Upper lobe of right lung (tissue), 1 donor: ENCODE measurements around the gene EIF4G1. TPM values are rescaled to one million over a fixed set of nuclear protein-coding genes. Genes with fewer than 3 reads are reported as not detected.
A peak's percentile ranks its signal among the peaks of the same experiment; 100 is the strongest.

Source experiments
- ATAC-seq: fragments of 200-7000 bp; cut with Tn5 transposase; one replicate; pipeline ENCODE4 v1.9.1; 2020; ENCODE audit warnings: mild to moderate bottlenecking, moderate library complexity
- DNase-seq: peaks from one replicate; pipeline ENCODE4 v3.0.0-alpha.2; 2020
- H3K27ac ChIP-seq: fragments of 200-600 bp; one replicate; pipeline ENCODE4 v1.8.0; 2022
- H3K27me3 ChIP-seq: fragments of 200-600 bp; one replicate; pipeline ENCODE4 v1.8.0; 2022; ENCODE audit warnings: mild to moderate bottlenecking
- H3K36me3 ChIP-seq: fragments of 200-600 bp; one replicate; pipeline ENCODE4 v1.8.0; 2022
- H3K4me1 ChIP-seq: fragments of 200-600 bp; one replicate; pipeline ENCODE4 v1.8.0; 2022
- H3K4me3 ChIP-seq: fragments of 200-600 bp; one replicate; pipeline ENCODE4 v1.8.0; 2022; ENCODE audit warnings: mild to moderate bottlenecking
- H3K9me3 ChIP-seq: fragments of 200-600 bp; one replicate; pipeline ENCODE4 v1.8.0; 2022
- intact Hi-C: fragments of 100-400 bp; cut with DNase I; formaldehyde crosslinking; loops from one replicate; pipeline ENCODE4 v1.11.0; 2022
- total RNA-seq: library from RNA; stranded (reverse); fragmentation: NEBNext Ultra II Directional; extraction: Animal tissue kit (Norgen Biotek cat#: 25700); gene quantifications from one replicate; pipeline ENCODE4 v1.2.1, GENCODE V29; 2021
- TF ChIP-seq, protein P1 (sequence below): fragments of 200-600 bp; IDR thresholded peaks from one replicate; pipeline ENCODE4 v1.8.0; 2022; ENCODE audit warnings: antibody characterized with exemption
- donor health status: DM: no; HTN: yes; CAD: no; lungs with severe emphysema.

EIF4G1 gene
- total RNA-seq, 1 donor from 2014 or later: 295 TPM

DNA sequence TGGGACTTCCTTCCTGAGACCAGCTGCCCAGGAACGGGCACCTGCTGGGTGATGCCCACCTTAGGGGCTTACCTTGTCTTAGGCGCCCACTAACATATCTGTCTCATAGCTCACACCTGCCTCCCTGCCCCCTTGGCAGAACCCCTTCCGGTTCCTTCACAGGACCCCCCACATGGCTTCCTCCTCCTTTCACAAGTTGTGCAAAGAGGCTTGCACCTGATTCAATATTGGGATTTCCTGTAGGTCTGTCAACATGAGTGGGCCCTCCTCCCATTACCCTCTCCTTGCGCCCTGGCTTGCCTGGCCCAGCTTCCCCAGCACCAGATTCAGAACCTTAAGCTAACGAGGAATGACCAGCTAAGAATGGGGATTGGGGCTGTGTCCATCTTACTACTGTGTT, 63.0 kb downstream of the EIF4G1 start:
- TF ChIP-seq, protein P1, sequence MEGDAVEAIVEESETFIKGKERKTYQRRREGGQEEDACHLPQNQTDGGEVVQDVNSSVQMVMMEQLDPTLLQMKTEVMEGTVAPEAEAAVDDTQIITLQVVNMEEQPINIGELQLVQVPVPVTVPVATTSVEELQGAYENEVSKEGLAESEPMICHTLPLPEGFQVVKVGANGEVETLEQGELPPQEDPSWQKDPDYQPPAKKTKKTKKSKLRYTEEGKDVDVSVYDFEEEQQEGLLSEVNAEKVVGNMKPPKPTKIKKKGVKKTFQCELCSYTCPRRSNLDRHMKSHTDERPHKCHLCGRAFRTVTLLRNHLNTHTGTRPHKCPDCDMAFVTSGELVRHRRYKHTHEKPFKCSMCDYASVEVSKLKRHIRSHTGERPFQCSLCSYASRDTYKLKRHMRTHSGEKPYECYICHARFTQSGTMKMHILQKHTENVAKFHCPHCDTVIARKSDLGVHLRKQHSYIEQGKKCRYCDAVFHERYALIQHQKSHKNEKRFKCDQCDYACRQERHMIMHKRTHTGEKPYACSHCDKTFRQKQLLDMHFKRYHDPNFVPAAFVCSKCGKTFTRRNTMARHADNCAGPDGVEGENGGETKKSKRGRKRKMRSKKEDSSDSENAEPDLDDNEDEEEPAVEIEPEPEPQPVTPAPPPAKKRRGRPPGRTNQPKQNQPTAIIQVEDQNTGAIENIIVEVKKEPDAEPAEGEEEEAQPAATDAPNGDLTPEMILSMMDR: no peak
- no peak overlapping the region for H3K4me3 ChIP-seq
- DNase-seq (no peak), ATAC-seq (no peak)
- no peak overlapping the region for H3K27ac ChIP-seq
- intact Hi-C loops: loop anchor here (10.0 kb wide), 1 partner anchor 137 kb away; no protein-coding TSS in a partner anchor
- H3K4me1 ChIP-seq: peaks cover 12% of the 10 kb centered on the region
- peaks cover 25% of the 10 kb centered on the region for H3K27me3 ChIP-seq
- H3K36me3 ChIP-seq: no peaks in the 10 kb centered on the region
- no peaks in the 10 kb centered on the region for H3K9me3 ChIP-seq

DNA sequence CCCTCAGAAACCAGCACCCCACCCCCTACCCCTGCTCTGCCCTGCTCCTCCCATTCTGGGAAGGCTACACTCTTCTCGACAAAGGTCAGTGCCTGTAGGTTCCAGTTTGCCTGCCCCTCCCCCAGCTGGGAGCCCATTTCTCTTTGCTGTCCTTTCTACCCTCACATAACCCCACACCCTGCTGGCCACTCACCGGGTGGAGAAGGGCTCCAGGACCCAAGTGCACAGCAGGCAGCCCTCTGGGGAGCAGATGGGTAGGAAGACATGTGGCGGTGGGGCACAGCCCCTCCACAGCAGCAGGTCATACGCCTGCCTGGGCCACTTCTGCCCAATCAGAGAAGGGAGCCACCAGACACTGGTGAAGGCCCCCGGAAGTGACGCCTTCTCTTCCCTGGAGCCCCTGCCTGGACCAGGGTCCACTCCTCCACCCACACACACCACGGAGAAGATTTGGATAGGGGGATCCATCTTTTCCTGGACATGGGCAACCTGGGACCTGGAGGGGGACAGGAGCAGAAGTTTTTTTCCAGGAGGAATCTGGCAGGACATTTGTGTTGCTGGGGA, 63.6 kb downstream of the EIF4G1 start, which contains the start of gene THPO:
Gene THPO (minus strand): TSS at position 326 of the 564 bp plus-strand sequence. CDS start 1,948 bp downstream, outside the sequence.
- ATAC-seq: peak; percentile 2
- H3K4me1 ChIP-seq: peaks cover 12% of the 10 kb centered on the region
- no peak within 1 kb of the TSS for H3K4me3 ChIP-seq
- H3K36me3 ChIP-seq: no peaks in the 10 kb centered on the region
- no peak for DNase-seq
- H3K27ac ChIP-seq: no peak within 1 kb of the TSS
- H3K9me3 ChIP-seq: no peaks in the 10 kb centered on the region
- peaks cover 25% of the 10 kb centered on the region for H3K27me3 ChIP-seq
- TF ChIP-seq, protein P1: no peak
- intact Hi-C loops: loop anchor here (10.0 kb wide), 1 partner anchor 137 kb away; no protein-coding TSS in a partner anchor

- Histone ChIP-seq H3K4me3 (no peak overlapping the region), H3K4me1 (peaks cover 12% of the 10 kb centered on the region), H3K27me3 (peaks cover 25% of the 10 kb centered on the region), H3K9me3 (no peaks in the 10 kb centered on the region), H3K36me3 (no peaks in the 10 kb centered on the region), H3K27ac (no peak overlapping the region)
- DNase-seq (no peak), ATAC-seq (no peak)
- intact Hi-C loops: loop anchor here (10.0 kb wide), 1 partner anchor 136 kb away; no protein-coding TSS in a partner anchor
- TF ChIP-seq, protein P1: no peak
These were observed 64.4 kb downstream of the EIF4G1 start for GRCh38 chr3:184378651-184379357.

DNA sequence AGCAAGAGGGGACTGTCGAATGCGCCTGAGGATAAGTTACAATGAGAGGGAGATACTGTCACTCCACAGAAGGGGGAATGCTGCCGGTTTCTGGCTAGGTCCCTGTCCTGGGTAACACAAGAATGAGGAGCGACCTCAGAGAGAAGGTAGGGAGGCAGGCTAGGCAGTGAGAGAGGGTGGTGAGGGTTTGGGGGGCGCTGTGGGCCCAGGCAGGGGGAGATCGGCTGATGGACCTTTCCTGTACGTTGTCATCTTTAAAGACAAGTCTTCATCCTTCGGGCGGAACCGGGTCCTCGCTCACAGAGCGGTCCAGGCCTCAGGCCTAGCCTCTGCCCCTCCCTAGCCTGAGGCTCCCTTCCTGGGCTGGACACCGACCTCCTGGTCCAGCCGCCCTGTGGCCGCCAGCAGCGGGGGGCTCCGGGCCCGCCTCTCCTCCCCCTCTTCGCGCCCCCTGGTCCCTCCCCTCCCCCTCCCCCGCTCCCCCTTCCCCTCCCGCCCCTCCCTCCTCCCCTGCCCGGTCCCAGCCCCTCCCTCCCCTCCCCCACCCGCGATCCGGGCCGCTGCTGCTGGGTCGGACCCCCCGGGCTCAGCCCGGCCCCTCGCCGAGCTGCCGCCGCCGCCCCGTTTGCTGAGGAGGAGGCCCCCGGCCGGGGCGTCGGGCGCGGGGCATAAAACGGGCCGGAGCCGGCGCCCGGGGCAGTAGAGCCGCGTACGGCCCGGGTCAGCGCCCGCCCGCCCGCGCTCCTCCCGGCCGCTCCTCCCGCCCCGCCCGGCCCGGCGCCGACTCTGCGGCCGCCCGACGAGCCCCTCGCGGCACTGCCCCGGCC, 65.2 kb downstream of the EIF4G1 start, which contains the start of gene CHRD:
Gene CHRD (plus strand): TSS at position 697 of the 827 bp plus-strand sequence. CDS start 265 bp downstream, outside the sequence.
- intact Hi-C loops: loop anchor here (10.0 kb wide), 1 partner anchor 135 kb away; no protein-coding TSS in a partner anchor
- H3K27me3 ChIP-seq: peaks cover 25% of the 10 kb centered on the region
- H3K36me3 ChIP-seq: no peaks in the 10 kb centered on the region
- ATAC-seq (peak; percentile 7), DNase-seq (no peak)
- TF ChIP-seq, protein P1: no peak
- H3K4me1 ChIP-seq: peaks cover 12% of the 10 kb centered on the region
- peak within 1 kb of the TSS; percentile 48 for H3K4me3 ChIP-seq
- H3K27ac ChIP-seq: peak within 1 kb of the TSS; percentile 36
- no peaks in the 10 kb centered on the region for H3K9me3 ChIP-seq

DNA sequence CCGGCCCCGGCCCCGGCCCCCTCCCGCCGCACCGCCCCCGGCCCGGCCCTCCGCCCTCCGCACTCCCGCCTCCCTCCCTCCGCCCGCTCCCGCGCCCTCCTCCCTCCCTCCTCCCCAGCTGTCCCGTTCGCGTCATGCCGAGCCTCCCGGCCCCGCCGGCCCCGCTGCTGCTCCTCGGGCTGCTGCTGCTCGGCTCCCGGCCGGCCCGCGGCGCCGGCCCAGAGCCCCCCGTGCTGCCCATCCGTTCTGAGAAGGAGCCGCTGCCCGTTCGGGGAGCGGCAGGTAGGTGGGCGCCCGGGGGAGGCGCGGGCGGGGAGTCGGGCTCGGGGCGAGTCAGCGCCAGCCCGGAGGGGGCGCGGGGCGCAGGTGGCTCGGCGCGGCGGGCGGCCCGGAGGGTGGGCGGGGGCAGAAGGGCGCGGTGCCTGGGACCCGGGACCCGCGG, 65.8 kb downstream of the EIF4G1 start:
- H3K4me1 ChIP-seq: peaks cover 12% of the 10 kb centered on the region
- H3K27ac ChIP-seq: no peak overlapping the region
- H3K4me3 ChIP-seq: peak overlapping the region; percentile 48
- TF ChIP-seq, protein P1: no peak
- no peaks in the 10 kb centered on the region for H3K9me3 ChIP-seq
- ATAC-seq: peak; percentile 55
- peaks cover 25% of the 10 kb centered on the region for H3K27me3 ChIP-seq
- H3K36me3 ChIP-seq: no peaks in the 10 kb centered on the region
- intact Hi-C loops: no loop called here
- peak; percentile 83 for DNase-seq
